NOMO-1 (cell line): ENCODE results near the gene TTLL5.

Experiments
- DNase-seq, 2 experiments: peaks; one replicate each; lab custom pipeline; 2025; ENCODE audit not compliant: unreplicated experiment in 2 of 2; lab: John Stamatoyannopoulos, UW

The TTLL5 gene

GRCh38 chr14:75783602-75784313 is 122.7 kb downstream of the TTLL5 start:
- DNase-seq: no peak

DNA sequence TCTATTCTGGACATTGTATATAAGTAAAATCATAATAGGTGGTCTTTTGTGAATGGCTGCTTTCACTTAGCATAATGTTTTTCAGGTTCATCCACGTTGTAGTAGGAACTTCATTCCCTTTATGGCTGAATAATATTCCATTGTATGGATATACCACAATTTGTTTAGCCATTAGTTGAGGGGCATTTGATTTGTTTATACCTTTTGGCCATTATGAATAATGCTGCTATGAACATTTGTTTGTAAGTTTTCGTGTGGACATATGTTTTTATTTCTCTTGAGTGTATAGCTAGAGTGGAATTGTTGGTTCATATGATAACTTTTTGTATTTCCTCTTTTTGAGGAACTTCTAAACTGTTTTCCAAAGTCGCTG is 123.3 kb downstream of the TTLL5 start:
- DNase-seq: no peak

GRCh38 chr14:75793806-75794205 is 132.8 kb downstream of the TTLL5 start:
- no peak for DNase-seq

GRCh38 chr14:75794615-75795038 is 133.6 kb downstream of the TTLL5 start:
- DNase-seq: no peak

DNA sequence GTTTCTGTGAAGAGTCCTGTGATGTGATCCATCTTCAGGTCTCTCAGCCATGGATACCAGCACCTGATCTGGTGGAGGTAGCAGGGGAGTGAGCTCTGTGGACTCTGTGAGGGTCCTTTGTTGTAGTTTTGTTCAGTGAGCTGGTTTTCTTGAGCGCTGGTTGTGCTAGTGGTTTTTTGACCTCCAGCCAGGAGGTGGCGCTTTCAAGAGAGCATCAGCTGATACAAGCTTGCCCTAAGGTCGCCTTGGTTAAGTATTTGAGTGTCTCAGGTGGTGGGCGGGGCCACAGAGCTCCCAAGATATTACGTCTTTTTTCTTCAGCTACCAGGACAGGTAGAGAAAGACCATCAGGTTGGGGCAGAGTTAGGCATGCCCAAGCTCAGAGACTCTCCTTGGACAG is 139.7 kb downstream of the TTLL5 start:
- no peak for DNase-seq

- no peak for DNase-seq
These were observed 141.4 kb downstream of the TTLL5 start for GRCh38 chr14:75802486-75802885.

DNA sequence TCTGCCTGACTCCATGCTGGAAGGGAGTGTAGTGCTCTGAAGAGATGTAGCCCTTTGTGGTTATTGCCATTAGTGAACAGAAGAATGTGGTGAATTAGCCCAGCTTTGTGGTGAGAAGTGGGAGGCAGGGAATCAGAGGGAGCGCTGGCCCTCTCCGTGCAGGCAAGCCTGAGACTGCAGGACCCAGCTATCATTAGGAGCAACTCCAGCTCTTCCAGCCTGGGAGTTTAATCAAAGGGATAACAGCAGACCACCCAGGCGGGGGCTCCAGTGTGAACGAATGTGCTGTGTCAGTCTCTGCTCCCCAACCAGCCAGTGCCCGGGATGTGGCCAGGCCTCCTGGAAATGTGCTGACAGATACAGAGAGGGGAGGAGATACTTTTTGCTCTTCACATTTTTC is 142.7 kb downstream of the TTLL5 start:
- no peak for DNase-seq

DNA sequence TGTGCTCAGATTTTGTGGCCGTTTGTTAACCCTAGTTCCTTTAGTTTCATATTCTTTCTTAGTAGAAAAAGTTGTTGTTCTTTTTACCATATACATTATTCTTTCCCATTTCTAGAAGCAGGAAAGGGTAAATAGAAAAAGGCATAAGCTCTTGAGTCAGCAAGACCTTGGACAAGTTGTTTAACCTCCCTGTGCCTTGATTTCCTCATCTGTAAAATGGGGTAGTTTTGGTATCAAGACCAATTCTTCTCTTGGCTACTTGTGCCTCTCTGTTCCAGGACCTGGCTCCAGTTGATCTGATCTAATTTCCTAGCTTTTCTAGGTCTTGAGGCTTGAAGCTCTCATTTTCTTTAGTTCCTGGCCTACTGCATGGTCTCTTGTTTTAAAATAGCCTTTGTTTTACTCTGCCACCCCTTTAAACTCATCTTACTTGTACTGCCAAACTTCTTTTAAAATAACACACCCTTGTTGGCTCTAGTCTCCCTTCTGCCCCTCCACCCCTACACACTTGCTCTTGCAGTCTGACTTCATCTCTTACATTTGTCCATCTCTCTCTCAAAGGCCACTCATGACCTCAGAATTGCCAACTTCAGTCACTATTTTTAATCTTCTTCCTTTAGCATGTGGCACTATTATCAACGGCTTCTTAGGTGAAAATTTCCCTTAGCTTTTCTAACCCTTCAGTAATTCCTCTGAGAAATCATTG is 143.7 kb downstream of the TTLL5 start:
- DNase-seq: no peak

DNA sequence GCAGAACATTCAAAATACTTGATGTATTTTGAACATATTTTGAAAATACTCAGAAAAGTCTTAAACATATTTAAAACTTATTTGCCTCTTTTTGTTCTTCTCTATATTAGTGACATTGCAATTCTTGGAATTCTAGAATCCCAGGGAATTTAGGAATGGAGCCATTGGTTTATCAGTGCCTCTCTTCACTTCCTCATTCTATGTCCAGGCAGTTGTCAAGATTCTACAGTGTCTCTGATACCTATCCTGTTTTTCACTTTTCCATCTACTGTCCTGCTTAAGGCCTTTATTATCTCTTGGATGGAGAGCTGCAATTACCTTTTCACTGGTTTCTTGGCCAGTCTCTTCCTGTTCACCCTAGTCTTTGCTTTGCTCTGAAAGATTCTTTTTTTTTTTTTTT is 144.6 kb downstream of the TTLL5 start:
- no peak for DNase-seq

GRCh38 chr14:75806352-75806832 is 145.3 kb downstream of the TTLL5 start:
- no peak for DNase-seq

- no peak for DNase-seq
These were observed 146.8 kb downstream of the TTLL5 start for GRCh38 chr14:75807667-75808360.

GRCh38 chr14:75811136-75811829 is 150.2 kb downstream of the TTLL5 start:
- no peak for DNase-seq

DNA sequence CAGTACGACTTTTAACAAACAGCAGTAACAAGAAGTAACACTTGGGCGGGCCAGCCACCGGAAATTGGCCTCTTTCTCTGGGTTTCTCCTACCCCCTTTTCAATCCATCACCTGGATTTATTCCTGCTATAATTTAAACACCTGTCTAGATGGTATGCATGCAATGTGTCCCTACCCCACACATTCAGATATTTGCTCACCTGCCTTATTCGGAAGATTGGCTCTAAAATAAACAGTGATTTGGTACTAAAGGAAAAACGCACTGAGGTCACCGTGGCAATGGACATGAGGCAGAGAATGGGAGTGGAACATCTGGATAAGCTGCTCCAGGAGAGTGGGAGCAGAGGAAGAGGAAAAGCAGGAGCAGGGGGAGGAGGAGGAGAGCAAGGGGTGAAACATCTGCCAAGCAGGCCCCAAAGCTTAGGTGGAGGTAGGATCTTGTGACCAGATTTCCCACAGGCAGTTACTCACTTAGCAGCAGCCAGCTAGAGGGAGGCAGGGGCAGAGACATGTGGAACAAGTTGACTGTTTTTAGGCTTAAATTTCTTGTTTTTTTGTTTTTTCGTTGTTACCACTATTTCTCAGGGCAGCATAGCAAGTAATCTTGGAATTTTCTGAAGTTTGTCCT is 150.9 kb downstream of the TTLL5 start:
- DNase-seq: no peak

- no peak for DNase-seq
These were observed 151.6 kb downstream of the TTLL5 start for GRCh38 chr14:75812622-75813021.

DNA sequence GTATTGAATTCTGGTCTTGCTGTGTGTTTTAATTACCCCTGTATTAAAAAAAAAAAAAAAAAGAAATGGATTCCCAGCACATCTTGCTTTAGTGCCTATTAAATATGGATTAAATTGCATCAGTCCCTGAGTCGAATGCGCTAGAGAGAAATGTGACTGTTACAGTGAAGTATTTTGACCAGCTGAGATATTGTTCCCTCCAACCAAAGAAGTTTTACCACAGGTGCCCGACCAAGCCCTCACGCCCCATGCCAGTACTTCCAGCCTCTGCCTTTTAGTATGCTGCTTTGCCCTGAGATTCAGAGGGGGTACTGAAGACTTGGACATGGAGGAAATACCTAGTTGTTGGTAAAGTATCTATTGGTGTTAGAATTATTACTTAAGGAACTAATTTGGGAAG is 159.7 kb downstream of the TTLL5 start:
- DNase-seq: no peak

DNA sequence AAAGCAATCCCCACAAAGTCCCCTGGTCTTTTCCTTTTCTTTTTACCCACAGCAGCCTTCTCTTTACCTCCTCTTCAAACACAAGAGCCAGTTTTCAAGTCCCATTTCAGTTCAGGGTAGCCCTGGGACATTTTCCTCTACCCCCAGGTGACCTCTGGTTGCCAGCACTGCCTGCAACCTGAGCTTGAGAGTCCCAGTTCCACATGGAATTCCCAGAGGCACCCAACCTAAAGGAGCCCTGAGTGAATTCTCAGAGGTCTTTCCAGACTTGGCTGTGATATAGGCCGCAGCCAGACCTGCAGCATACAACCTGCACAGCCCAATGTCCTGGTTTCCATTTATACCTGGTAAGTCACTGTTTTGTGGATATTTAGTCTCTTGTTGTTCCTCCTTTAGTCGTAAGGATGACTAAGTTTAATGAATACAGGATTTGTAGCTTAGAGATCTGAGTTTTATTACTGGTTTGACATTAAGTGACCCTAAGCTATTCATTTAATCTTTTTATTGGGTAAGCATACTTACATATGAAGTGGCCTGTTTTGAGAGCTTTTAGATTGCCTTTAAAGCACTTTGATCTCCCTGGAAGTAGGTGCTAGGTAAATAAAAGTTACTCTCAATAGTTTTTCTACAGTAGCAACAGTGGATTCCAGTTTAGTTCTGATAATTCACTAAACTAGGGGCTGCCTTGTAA is 160.9 kb downstream of the TTLL5 start:
- no peak for DNase-seq

GRCh38 chr14:75822522-75823141 is 161.6 kb downstream of the TTLL5 start:
- no peak for DNase-seq

DNA sequence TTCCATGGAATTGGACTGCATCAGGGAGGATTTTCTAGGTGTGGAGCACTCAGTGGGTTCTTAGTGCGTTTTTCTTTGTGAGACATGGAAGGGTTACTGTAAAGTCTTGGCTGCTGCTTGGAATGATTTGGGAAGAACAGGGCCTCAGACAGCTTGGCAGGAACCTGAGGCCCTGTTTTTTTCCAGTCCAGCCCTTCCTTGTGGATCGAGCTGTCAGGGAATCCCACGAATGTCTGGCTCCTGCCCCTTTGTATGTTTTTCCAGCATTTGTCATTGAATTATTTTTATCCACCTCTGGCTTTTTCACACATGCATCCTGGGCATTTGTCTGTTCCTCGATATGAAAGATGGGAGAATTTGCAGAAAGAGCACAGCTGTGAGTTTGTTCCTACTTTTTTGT is 162.3 kb downstream of the TTLL5 start:
- DNase-seq: no peak

DNA sequence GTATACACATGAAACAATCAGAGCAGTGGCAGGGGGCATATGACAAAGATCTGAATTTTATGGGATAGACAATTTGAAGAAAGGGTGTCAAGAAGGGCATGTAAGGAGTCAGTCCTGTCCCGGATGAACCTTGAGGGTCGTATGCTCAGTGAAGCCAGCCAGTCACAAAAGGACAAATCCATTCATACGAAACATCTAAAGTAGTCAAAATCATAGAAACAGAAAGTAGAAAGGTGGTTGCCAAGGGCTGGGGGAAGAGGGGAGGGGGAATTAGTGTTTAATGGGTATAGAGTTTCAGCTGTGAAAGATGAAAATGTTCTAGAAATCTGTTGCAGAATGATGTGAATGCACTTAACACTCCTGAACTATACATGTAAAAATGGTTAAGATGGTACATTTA is 163.3 kb downstream of the TTLL5 start:
- no peak for DNase-seq

GRCh38 chr14:75825147-75825592 is 164.1 kb downstream of the TTLL5 start:
- DNase-seq: no peak
